ENCODE measurements around the gene ATP6V1C2. TPM values are rescaled to one million over a fixed set of nuclear protein-coding genes. Genes with fewer than 3 reads are reported as not detected.

Gene ATP6V1C2
- total and polyA plus RNA-seq, 2 experiments from 2014 or later = 0.57 to 2.0 TPM

- peaks cover 5% of the 10 kb centered on the region for H3K36me3 ChIP-seq (replicated peaks; ENCODE audit: insufficient read depth, low read depth)
- no peaks in the 10 kb centered on the region for H4K20me1 ChIP-seq (ENCODE audit: insufficient read depth, poor library complexity, severe bottlenecking)
- 92% methylated on average over 8 of the region's 8 CpGs for WGBS (ENCODE audit: low lambda C conversion rate, missing lambda C conversion rate)
Observed at GRCh38 chr2:10781746-10782145, 60.3 kb downstream of the ATP6V1C2 start.

GRCh38 chr2:10783421-10783820 is 62.0 kb downstream of the ATP6V1C2 start:
- DNase-seq (ENCODE audit: low spot score) = no peak
- Histone ChIP-seq H3K4me1 (ENCODE audit: insufficient read depth) (no peaks in the 10 kb centered on the region), H3K9me3 (ENCODE audit: low read depth) (no peaks in the 10 kb centered on the region), H3K9me2 (replicated peaks; ENCODE audit: insufficient read depth) (no peaks in the 10 kb centered on the region), H3K36me3 (replicated peaks; ENCODE audit: insufficient read depth, low read depth) (peaks cover 5% of the 10 kb centered on the region), H2AFZ (no peak overlapping the region), H3K27ac (no peak overlapping the region), H3K79me2 (no peaks in the 10 kb centered on the region), H4K20me1 (ENCODE audit: insufficient read depth, poor library complexity, severe bottlenecking) (no peaks in the 10 kb centered on the region), H3K4me2 (no peak overlapping the region), H3K27me3 (no peaks in the 10 kb centered on the region), H3K4me3 (no peak overlapping the region)
- no peak for TF ChIP-seq CTCF (IDR thresholded peaks at IDR 0.05; ENCODE audit: poor library complexity)
- no peak for TF ChIP-seq EZH2 (IDR thresholded peaks at IDR 0.05; ENCODE audit: borderline replicate concordance)
- no peak for TF ChIP-seq EZH2phosphoT487 (IDR thresholded peaks at IDR 0.05; ENCODE audit: low read depth, severe bottlenecking, unreplicated experiment)
- WGBS (ENCODE audit: low lambda C conversion rate, missing lambda C conversion rate) = 87% methylated on average over 4 of the region's 4 CpGs

More at GRCh38 chr2:10781746-10782145, 60.3 kb downstream of the ATP6V1C2 start:
- Histone ChIP-seq H3K4me1 (ENCODE audit: insufficient read depth) (no peaks in the 10 kb centered on the region), H3K27me3 (no peaks in the 10 kb centered on the region), H3K79me2 (no peaks in the 10 kb centered on the region), H3K27ac (no peak overlapping the region), H3K9me2 (replicated peaks; ENCODE audit: insufficient read depth) (no peaks in the 10 kb centered on the region), H3K9me3 (ENCODE audit: low read depth) (no peaks in the 10 kb centered on the region), H3K4me2 (no peak overlapping the region), H3K4me3 (no peak overlapping the region), H2AFZ (no peak overlapping the region)
- TF ChIP-seq CTCF (IDR thresholded peaks at IDR 0.05; ENCODE audit: poor library complexity) (no peak), EZH2phosphoT487 (IDR thresholded peaks at IDR 0.05; ENCODE audit: low read depth, severe bottlenecking, unreplicated experiment) (no peak), EZH2 (IDR thresholded peaks at IDR 0.05; ENCODE audit: borderline replicate concordance) (no peak)
- no peak for DNase-seq (ENCODE audit: low spot score)

GRCh38 chr2:10784719-10785118 is 63.3 kb downstream of the ATP6V1C2 start:
- Histone ChIP-seq H3K79me2 (no peaks in the 10 kb centered on the region), H3K4me1 (ENCODE audit: insufficient read depth) (no peaks in the 10 kb centered on the region), H3K27me3 (no peaks in the 10 kb centered on the region), H3K4me3 (no peak overlapping the region), H3K9me3 (ENCODE audit: low read depth) (no peaks in the 10 kb centered on the region), H2AFZ (no peak overlapping the region), H3K9me2 (replicated peaks; ENCODE audit: insufficient read depth) (no peaks in the 10 kb centered on the region), H3K4me2 (no peak overlapping the region), H4K20me1 (ENCODE audit: insufficient read depth, poor library complexity, severe bottlenecking) (no peaks in the 10 kb centered on the region), H3K36me3 (replicated peaks; ENCODE audit: insufficient read depth, low read depth) (peaks cover 5% of the 10 kb centered on the region), H3K27ac (no peak overlapping the region)
- TF ChIP-seq CTCF (IDR thresholded peaks at IDR 0.05; ENCODE audit: poor library complexity) (no peak), EZH2phosphoT487 (IDR thresholded peaks at IDR 0.05; ENCODE audit: low read depth, severe bottlenecking, unreplicated experiment) (no peak), EZH2 (IDR thresholded peaks at IDR 0.05; ENCODE audit: borderline replicate concordance) (no peak)
- no peak for DNase-seq (ENCODE audit: low spot score)
- 80% methylated on average over 9 of the region's 9 CpGs for WGBS (ENCODE audit: low lambda C conversion rate, missing lambda C conversion rate)

- Histone ChIP-seq H3K4me2 (no peak overlapping the region), H4K20me1 (ENCODE audit: insufficient read depth, poor library complexity, severe bottlenecking) (no peaks in the 10 kb centered on the region), H3K4me3 (no peak overlapping the region), H3K9me2 (replicated peaks; ENCODE audit: insufficient read depth) (no peaks in the 10 kb centered on the region), H2AFZ (no peak overlapping the region), H3K4me1 (ENCODE audit: insufficient read depth) (no peaks in the 10 kb centered on the region), H3K27ac (no peak overlapping the region), H3K79me2 (no peaks in the 10 kb centered on the region), H3K9me3 (ENCODE audit: low read depth) (no peaks in the 10 kb centered on the region), H3K27me3 (no peaks in the 10 kb centered on the region), H3K36me3 (replicated peaks; ENCODE audit: insufficient read depth, low read depth) (peaks cover 5% of the 10 kb centered on the region)
- TF ChIP-seq EZH2 (IDR thresholded peaks at IDR 0.05; ENCODE audit: borderline replicate concordance) (no peak), EZH2phosphoT487 (IDR thresholded peaks at IDR 0.05; ENCODE audit: low read depth, severe bottlenecking, unreplicated experiment) (no peak), CTCF (IDR thresholded peaks at IDR 0.05; ENCODE audit: poor library complexity) (no peak)
- DNase-seq (ENCODE audit: low spot score) = no peak
- WGBS (ENCODE audit: low lambda C conversion rate, missing lambda C conversion rate) = 82% methylated on average over 5 of the region's 5 CpGs
Observed at GRCh38 chr2:10785260-10785659, 63.8 kb downstream of the ATP6V1C2 start.

Measured in hepatocyte (in vitro differentiated cells).